Cardiac muscle cell (in vitro differentiated cells and primary cell): Measurements from ENCODE around the gene CDO1. TPM values are rescaled to one million over a fixed set of nuclear protein-coding genes. Genes with fewer than 3 reads are reported as not detected.
A peak's percentile ranks its signal among the peaks of the same experiment; 100 is the strongest.

Experiments used
- DNase-seq, 2 donors: peaks; one replicate each; pipeline versions ENCODE4 v3.0.0 to v3.0.0-alpha.2; 2010 to 2017; ENCODE audit warnings: low read depth in 1 of 2, low spot score in 1 of 2
- H3K27ac ChIP-seq: fragments of 200-600 bp; sonication (generic); 2 replicates; pipeline ENCODE4 v1.5.1; 2016
- H3K27me3 ChIP-seq: fragments of 200-600 bp; sonication (generic); 2 replicates; pipeline ENCODE4 v1.6.0; 2016; ENCODE audit warnings: control low read depth
- H3K36me3 ChIP-seq: fragments of 200-600 bp; sonication (generic); 2 replicates; pipeline ENCODE4 v1.5.1; 2016; ENCODE audit warnings: control low read depth
- H3K4me1 ChIP-seq: fragments of 200-600 bp; sonication (generic); 2 replicates; pipeline ENCODE4 v1.8.1; 2017; ENCODE audit warnings: low read depth, mild to moderate bottlenecking, mixed run types
- H3K4me3 ChIP-seq: fragments of 200-600 bp; sonication (generic); 2 replicates; pipeline ENCODE4 v1.5.1; 2016; ENCODE audit warnings: mild to moderate bottlenecking
- H3K9me3 ChIP-seq: fragments of 200-600 bp; sonication (generic); 2 replicates; pipeline ENCODE4 v1.5.1; 2017; ENCODE audit warnings: low read depth, mild to moderate bottlenecking, control low read depth
- CTCF ChIP-seq: IDR thresholded peaks from 2 replicates; pipeline ENCODE4 v1.5.1; 2012; ENCODE audit warnings: low read depth, mild to moderate bottlenecking, low read length
- polyA plus RNA-seq: library from polyadenylated mRNA; unstranded; fragments of >200 nt; fragmentation: Nextera tagmentation; extraction: Ambion mirVana; gene quantifications from 2 replicates; pipeline ENCODE4 v1.2.1, GENCODE V29; 2016
- total RNA-seq: library from RNA; depleted of rRNA; stranded (reverse); fragments of >200 nt; gene quantifications from 2 replicates; pipeline ENCODE4 v1.2.3, GENCODE V29; 2016

The CDO1 gene
- total RNA-seq = 19.0 and 27.1 TPM in 2 replicates
- polyA plus RNA-seq = 14.5 and 16.1 TPM in 2 replicates

DNA sequence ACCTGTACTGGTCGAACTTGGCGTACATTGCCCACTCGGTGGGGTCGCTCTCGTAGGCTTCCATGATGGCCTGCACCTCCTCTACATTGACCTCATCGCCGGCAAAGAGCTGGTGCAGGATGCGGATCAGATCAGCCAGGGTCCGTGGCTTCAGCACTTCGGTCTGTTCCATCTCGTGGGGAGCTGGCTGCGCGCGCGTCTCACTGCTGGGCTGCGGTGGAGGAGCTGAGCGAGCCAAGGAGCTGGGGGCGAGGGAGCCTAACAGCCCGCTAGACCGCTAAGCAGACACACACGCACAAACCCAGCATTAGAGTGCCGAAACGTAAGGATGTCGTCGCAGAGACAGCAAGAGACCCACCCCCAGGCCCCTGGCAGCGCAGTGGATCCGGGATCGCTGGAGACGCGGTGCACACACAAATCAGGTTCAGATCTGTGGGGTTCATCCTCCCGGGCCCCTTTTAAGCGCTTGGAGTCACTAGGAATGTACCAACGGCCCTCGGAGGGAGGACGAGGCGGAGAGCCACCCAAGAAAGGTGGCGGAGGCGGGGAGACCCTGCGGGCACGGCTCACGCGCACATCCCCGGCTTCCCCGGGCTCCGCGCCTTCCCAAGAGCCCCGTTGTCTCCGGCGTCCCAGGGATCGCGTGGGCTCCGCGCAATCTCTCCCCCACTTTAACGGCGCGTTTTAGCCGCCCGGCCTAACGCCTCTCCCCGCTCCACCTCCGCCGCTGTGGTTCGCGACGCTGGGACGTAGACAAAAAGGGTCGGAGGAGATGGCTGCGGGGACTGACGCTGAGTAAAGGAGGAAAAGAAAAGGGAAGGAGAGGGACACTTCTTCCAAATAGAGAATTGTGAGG, at the start of gene CDO1:
Gene CDO1 (minus strand): TSS at position 434 of the 856 bp plus-strand sequence. CDS start 262 bp downstream, at position 172.
- Histone ChIP-seq H3K36me3 (no peaks in the 10 kb centered on the region), H3K27me3 (peaks cover 25% of the 10 kb centered on the region), H3K27ac (peak within 1 kb of the TSS; percentile 89), H3K4me3 (peak within 1 kb of the TSS; percentile 69), H3K4me1 (no peaks in the 10 kb centered on the region), H3K9me3 (no peaks in the 10 kb centered on the region)
- peak; percentile 74 to 75 for DNase-seq
- TF ChIP-seq CTCF = no peak

GRCh38 chr5:115859378-115859777, 42.9 kb upstream of the CDO1 start:
- H3K9me3 ChIP-seq = no peaks in the 10 kb centered on the region
- no peaks in the 10 kb centered on the region for H3K27me3 ChIP-seq
- H3K4me3 ChIP-seq = no peak overlapping the region
- no peak for DNase-seq
- no peak overlapping the region for H3K27ac ChIP-seq
- no peak for TF ChIP-seq CTCF
- no peaks in the 10 kb centered on the region for H3K36me3 ChIP-seq
- H3K4me1 ChIP-seq = peaks cover 5% of the 10 kb centered on the region

GRCh38 chr5:115858396-115858795, 41.9 kb upstream of the CDO1 start:
- H3K27me3 ChIP-seq = no peaks in the 10 kb centered on the region
- no peaks in the 10 kb centered on the region for H3K36me3 ChIP-seq
- peaks cover 5% of the 10 kb centered on the region for H3K4me1 ChIP-seq
- H3K9me3 ChIP-seq = no peaks in the 10 kb centered on the region
- no peak overlapping the region for H3K4me3 ChIP-seq
- TF ChIP-seq CTCF = no peak
- no peak overlapping the region for H3K27ac ChIP-seq
- no peak for DNase-seq

DNA sequence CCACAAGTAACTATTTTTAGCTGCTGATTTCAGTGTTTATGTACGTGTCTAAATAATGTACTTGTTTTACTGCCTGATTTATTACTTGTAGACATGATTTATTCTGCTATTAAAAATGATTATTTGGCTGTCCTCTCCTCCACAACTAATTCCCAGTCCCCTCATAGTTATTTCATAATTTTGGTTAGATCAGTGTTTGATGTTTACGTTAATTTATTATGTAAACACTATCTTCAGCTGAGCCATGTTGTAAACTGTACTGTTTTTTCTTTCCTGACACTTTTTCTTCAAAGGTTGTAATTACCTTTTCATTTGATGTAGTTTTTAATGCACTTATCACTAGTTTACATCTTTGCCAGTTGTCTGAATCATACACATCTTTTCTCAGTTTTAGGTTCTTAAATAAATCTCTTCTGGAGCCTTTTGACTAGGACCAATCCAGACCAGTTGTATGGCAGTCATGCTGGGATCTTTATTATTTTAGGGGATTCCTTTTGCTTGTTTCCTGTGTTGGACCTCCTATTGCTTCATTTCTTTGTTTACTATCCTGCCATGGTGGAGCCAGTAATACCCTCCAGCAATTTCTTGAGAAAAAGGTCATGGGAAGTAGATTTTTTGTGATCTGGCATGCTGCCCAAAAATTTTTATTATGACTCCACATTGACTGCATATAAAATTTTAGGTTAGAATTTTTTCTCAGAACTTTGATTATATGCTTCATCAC, 41.3 kb upstream of the CDO1 start:
- no peak for TF ChIP-seq CTCF

DNA sequence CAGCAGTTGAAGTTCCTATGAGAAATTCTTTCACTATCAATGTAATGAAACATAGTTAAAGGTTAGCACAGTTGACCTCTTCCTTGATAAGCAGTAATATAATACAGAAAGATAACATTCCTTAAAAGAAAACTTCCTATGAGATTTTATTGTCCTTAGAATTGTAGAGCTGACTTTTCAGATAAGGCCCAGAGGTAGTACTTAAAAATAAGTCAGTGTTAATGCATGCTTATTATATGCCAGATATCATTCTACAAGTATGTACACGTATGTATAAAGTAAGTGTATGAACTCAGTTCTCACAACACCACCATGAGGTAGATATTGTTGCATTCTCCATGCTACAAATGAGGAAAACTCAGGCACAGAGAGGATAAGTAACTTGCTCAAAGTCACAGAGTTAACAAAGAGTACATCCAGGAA, 40.6 kb upstream of the CDO1 start:
- H3K4me3 ChIP-seq = no peak overlapping the region
- no peaks in the 10 kb centered on the region for H3K27me3 ChIP-seq
- no peak for TF ChIP-seq CTCF
- peak overlapping the region; percentile 1 for H3K27ac ChIP-seq
- no peak for DNase-seq
- H3K4me1 ChIP-seq = peaks cover 5% of the 10 kb centered on the region
- H3K36me3 ChIP-seq = no peaks in the 10 kb centered on the region
- H3K9me3 ChIP-seq = no peaks in the 10 kb centered on the region

More for the DNA sequence above, 41.3 kb upstream of the CDO1 start:
- no peak overlapping the region for H3K4me3 ChIP-seq
- no peak overlapping the region for H3K27ac ChIP-seq
- H3K27me3 ChIP-seq = no peaks in the 10 kb centered on the region
- peaks cover 5% of the 10 kb centered on the region for H3K4me1 ChIP-seq
- no peaks in the 10 kb centered on the region for H3K36me3 ChIP-seq
- peak in 1 of 2 donors; percentile 36 for DNase-seq
- no peaks in the 10 kb centered on the region for H3K9me3 ChIP-seq
